SU-DHL-6 (cell line): ENCODE data around the gene GPR55.

ENCODE experiments used
- H2AFZ ChIP-seq: fragments of 200-600 bp; sonication (generic); 2 replicates; pipeline ENCODE4 v1.6.1; 2014; ENCODE audit warnings: low read depth, mild to moderate bottlenecking, moderate library complexity, mixed read lengths, antibody characterized with exemption, low read length; ENCODE audit not compliant: severe bottlenecking
- H3F3A ChIP-seq: fragments of 200-600 bp; shearing (Covaris generic); 2 replicates; pipeline ENCODE4 v1.6.0; 2016; ENCODE audit warnings: antibody characterized with exemption, mild to moderate bottlenecking; ENCODE audit not compliant: insufficient read depth
- H3K27ac ChIP-seq: fragments of 200-600 bp; sonication (generic); 2 replicates; pipeline ENCODE4 v1.5.1; 2016; ENCODE audit warnings: low read depth, mild to moderate bottlenecking, low read length, moderate library complexity, mixed read lengths
- H3K27me3 ChIP-seq: fragments of 200-600 bp; sonication (generic), shearing (Covaris generic); 2 replicates; pipeline ENCODE4 v1.6.0; 2014; ENCODE audit warnings: mild to moderate bottlenecking, low read length
- H3K36me3 ChIP-seq: fragments of 200-600 bp; sonication (generic); 2 replicates; pipeline ENCODE4 v1.6.1; 2014; ENCODE audit warnings: mild to moderate bottlenecking, low read length, mixed read lengths
- H3K4me2 ChIP-seq: fragments of 300-600, 200-600 bp; shearing (Covaris generic), sonication (generic); 2 replicates; pipeline ENCODE4 v1.6.0; 2014; ENCODE audit warnings: low read length, low read depth, mild to moderate bottlenecking; ENCODE audit not compliant: poor library complexity, severe bottlenecking
- H3K4me3 ChIP-seq: fragments of 200-600 bp; sonication (generic); 2 replicates; pipeline ENCODE4 v1.5.1; 2014; ENCODE audit warnings: antibody characterized with exemption, low read length, mild to moderate bottlenecking, mixed read lengths; ENCODE audit not compliant: insufficient read depth, poor library complexity, severe bottlenecking
- H3K79me2 ChIP-seq: fragments of 200-600 bp; sonication (generic); 2 replicates; pipeline ENCODE4 v1.6.1; 2014; ENCODE audit warnings: mild to moderate bottlenecking, low read length, moderate library complexity; ENCODE audit not compliant: insufficient read depth
- H3K9ac ChIP-seq: fragments of 200-600 bp; sonication (generic); 2 replicates; pipeline ENCODE4 v1.7.0; 2014; ENCODE audit warnings: mild to moderate bottlenecking, low read length
- H3K9me2 ChIP-seq: fragments of 200-600 bp; sonication (generic); replicated peaks from 2 replicates; pipeline ENCODE4 v1.6.1; 2014; ENCODE audit warnings: low read length; ENCODE audit not compliant: insufficient read depth
- H3K9me3 ChIP-seq: fragments of 200-600 bp; sonication (generic); 2 replicates; pipeline ENCODE4 v1.6.1; 2014; ENCODE audit warnings: low read length, mixed read lengths; ENCODE audit not compliant: insufficient read depth
- H4K20me1 ChIP-seq: fragments of 200-600 bp; sonication (generic); 2 replicates; pipeline ENCODE4 v1.6.1; 2014; ENCODE audit warnings: low read depth, mild to moderate bottlenecking, antibody characterized with exemption, low read length, moderate library complexity, mixed read lengths
- CTCF ChIP-seq: fragments of 200-600 bp; sonication (generic); IDR thresholded peaks from one replicate; pipeline ENCODE4 v1.5.1; 2017; ENCODE audit warnings: antibody characterized with exemption, mild to moderate bottlenecking, low read length, moderate library complexity; ENCODE audit not compliant: insufficient read depth, poor library complexity, severe bottlenecking
- EZH2phosphoT487 ChIP-seq: fragments of 200-600 bp; sonication (generic), shearing (Covaris generic); conservative IDR thresholded peaks from 2 replicates; pipeline ENCODE4 v1.6.1; 2018; ENCODE audit warnings: mild to moderate bottlenecking, antibody characterized with exemption, low read length, moderate library complexity, mixed read lengths

The GPR55 gene

GRCh38 chr2:230874876-230875275 is 50.2 kb downstream of the GPR55 start:
- Histone ChIP-seq H3K27ac (no peak overlapping the region), H3F3A (no peaks in the 10 kb centered on the region), H3K9ac (no peak overlapping the region), H3K9me2 (no peaks in the 10 kb centered on the region), H3K36me3 (no peaks in the 10 kb centered on the region), H3K9me3 (no peaks in the 10 kb centered on the region), H3K79me2 (no peaks in the 10 kb centered on the region), H3K4me3 (no peak overlapping the region), H3K27me3 (no peaks in the 10 kb centered on the region), H3K4me2 (no peak overlapping the region), H4K20me1 (no peaks in the 10 kb centered on the region), H2AFZ (no peak overlapping the region)
- TF ChIP-seq CTCF (no peak), EZH2phosphoT487 (no peak)

GRCh38 chr2:230874456-230874855 is 50.6 kb downstream of the GPR55 start:
- Histone ChIP-seq H3K4me2 (no peak overlapping the region), H3K27me3 (no peaks in the 10 kb centered on the region), H3K9me2 (no peaks in the 10 kb centered on the region), H3K4me3 (no peak overlapping the region), H3F3A (no peaks in the 10 kb centered on the region), H3K36me3 (no peaks in the 10 kb centered on the region), H3K79me2 (no peaks in the 10 kb centered on the region), H3K9ac (no peak overlapping the region), H4K20me1 (no peaks in the 10 kb centered on the region), H3K27ac (no peak overlapping the region), H3K9me3 (no peaks in the 10 kb centered on the region), H2AFZ (no peak overlapping the region)
- TF ChIP-seq CTCF (no peak), EZH2phosphoT487 (no peak)

GRCh38 chr2:230873661-230874401 is 51.2 kb downstream of the GPR55 start:
- Histone ChIP-seq H3K79me2 (no peaks in the 10 kb centered on the region), H3F3A (no peaks in the 10 kb centered on the region), H3K4me2 (no peak overlapping the region), H3K27me3 (no peaks in the 10 kb centered on the region), H3K36me3 (no peaks in the 10 kb centered on the region), H4K20me1 (no peaks in the 10 kb centered on the region), H3K9me2 (no peaks in the 10 kb centered on the region), H3K27ac (no peak overlapping the region), H3K4me3 (no peak overlapping the region), H3K9me3 (no peaks in the 10 kb centered on the region), H3K9ac (no peak overlapping the region), H2AFZ (no peak overlapping the region)
- no peak for TF ChIP-seq CTCF
